Activated B cell treated with CpG ODN at 0.5 μM for 24 hours (primary cell): Measurements from ENCODE around the gene TSHZ2. TPM values are rescaled to one million over a fixed set of nuclear protein-coding genes. Genes with fewer than 3 reads are reported as not detected.

Experiments used
- ATAC-seq: fragments of 200-7000 bp; cut with Tn5 transposase; one replicate; pipeline ENCODE4 v1.10.0; 2021; ENCODE audit warnings: low read depth, mild to moderate bottlenecking, moderate library complexity
- CTCF ChIA-PET: fragments of 350-600 bp; sonication (Branson Sonifier 250); formaldehyde crosslinking; loops from one replicate; lab custom pipeline; 2021; ENCODE audit warnings: antibody characterized with exemption; lab: Charles Lee
- POLR2A ChIA-PET: fragments of 350-600 bp; sonication (Branson Sonifier 250); formaldehyde crosslinking; loops from one replicate; lab custom pipeline; 2021; ENCODE audit warnings: antibody characterized with exemption; lab: Charles Lee
- DNase-seq: peaks from one replicate; pipeline ENCODE4 v3.0.0; 2022
- H3K27ac Mint-ChIP-seq: one replicate; pipeline ENCODE4 v1.8.0; 2020; ENCODE audit warnings: mixed read lengths
- H3K27me3 Mint-ChIP-seq: one replicate; pipeline ENCODE4 v1.8.0; 2021; ENCODE audit warnings: mixed read lengths
- H3K36me3 Mint-ChIP-seq: one replicate; pipeline ENCODE4 v1.8.0; 2021; ENCODE audit warnings: low read depth, mixed read lengths
- H3K4me1 Mint-ChIP-seq: one replicate; pipeline ENCODE4 v1.8.0; 2021; ENCODE audit warnings: mixed read lengths
- H3K4me3 Mint-ChIP-seq: one replicate; pipeline ENCODE4 v1.8.0; 2020; ENCODE audit warnings: mild to moderate bottlenecking, mixed read lengths
- H3K9me3 Mint-ChIP-seq: one replicate; pipeline ENCODE4 v1.8.0; 2020; ENCODE audit warnings: mixed read lengths
- intact Hi-C: fragments of 100-400 bp; cut with micrococcal nuclease; formaldehyde crosslinking; loops from one replicate; pipeline ENCODE4 v1.15.1; 2024
- total RNA-seq: library from RNA; stranded (reverse); gene quantifications from 2 replicates; pipeline ENCODE4 v1.2.3, GENCODE V29; 2022
- TF ChIP-seq, protein P1 (sequence below): fragments of 200-600 bp; IDR thresholded peaks from one replicate; pipeline ENCODE4 v1.8.0; 2022; ENCODE audit warnings: antibody characterized with exemption, mild to moderate bottlenecking

Gene TSHZ2
- total RNA-seq, 1 donor from 2014 or later, result 1.7 TPM

DNA sequence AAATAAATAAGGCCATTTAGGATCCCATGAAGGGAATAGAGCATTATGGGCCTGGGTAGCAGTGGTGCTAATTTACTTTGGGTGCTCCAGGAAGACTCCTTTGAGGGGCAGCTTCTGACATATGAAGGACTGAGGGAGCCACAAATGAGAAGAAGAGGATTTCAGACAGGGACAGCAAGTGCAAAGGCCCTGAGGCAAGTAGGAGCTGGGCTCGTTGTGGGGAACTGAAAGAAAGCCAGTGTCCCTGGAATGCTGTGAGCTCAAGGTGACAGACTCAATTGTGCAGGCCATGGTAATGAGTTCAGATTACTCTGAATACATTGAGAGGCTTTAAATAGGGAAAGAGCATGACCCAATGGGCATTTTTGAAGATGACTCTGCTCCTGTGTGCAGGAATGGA lies 307.6 kb downstream of the TSHZ2 start:
- ATAC-seq (no peak), DNase-seq (no peak)
- intact Hi-C loops, result no loop called here
- Mint-ChIP-seq H3K27me3 (peaks cover 2% of the 10 kb centered on the region), H3K9me3 (no peaks in the 10 kb centered on the region), H3K27ac (no peak overlapping the region), H3K36me3 (no peaks in the 10 kb centered on the region), H3K4me3 (no peak overlapping the region), H3K4me1 (no peaks in the 10 kb centered on the region)
- ChIA-PET CTCF (no interaction called here), POLR2A (no interaction called here)
- TF ChIP-seq, protein P1, sequence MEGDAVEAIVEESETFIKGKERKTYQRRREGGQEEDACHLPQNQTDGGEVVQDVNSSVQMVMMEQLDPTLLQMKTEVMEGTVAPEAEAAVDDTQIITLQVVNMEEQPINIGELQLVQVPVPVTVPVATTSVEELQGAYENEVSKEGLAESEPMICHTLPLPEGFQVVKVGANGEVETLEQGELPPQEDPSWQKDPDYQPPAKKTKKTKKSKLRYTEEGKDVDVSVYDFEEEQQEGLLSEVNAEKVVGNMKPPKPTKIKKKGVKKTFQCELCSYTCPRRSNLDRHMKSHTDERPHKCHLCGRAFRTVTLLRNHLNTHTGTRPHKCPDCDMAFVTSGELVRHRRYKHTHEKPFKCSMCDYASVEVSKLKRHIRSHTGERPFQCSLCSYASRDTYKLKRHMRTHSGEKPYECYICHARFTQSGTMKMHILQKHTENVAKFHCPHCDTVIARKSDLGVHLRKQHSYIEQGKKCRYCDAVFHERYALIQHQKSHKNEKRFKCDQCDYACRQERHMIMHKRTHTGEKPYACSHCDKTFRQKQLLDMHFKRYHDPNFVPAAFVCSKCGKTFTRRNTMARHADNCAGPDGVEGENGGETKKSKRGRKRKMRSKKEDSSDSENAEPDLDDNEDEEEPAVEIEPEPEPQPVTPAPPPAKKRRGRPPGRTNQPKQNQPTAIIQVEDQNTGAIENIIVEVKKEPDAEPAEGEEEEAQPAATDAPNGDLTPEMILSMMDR, result no peak

GRCh38 chr20:53281557-53282117 lies 309.5 kb downstream of the TSHZ2 start:
- ATAC-seq (no peak), DNase-seq (no peak)
- Mint-ChIP-seq H3K9me3 (no peaks in the 10 kb centered on the region), H3K36me3 (no peaks in the 10 kb centered on the region), H3K27ac (no peak overlapping the region), H3K4me1 (no peaks in the 10 kb centered on the region), H3K27me3 (peaks cover 2% of the 10 kb centered on the region), H3K4me3 (no peak overlapping the region)
- ChIA-PET POLR2A (no interaction called here), CTCF (no interaction called here)
- intact Hi-C loops, result no loop called here
- TF ChIP-seq, protein P1, result no peak

DNA sequence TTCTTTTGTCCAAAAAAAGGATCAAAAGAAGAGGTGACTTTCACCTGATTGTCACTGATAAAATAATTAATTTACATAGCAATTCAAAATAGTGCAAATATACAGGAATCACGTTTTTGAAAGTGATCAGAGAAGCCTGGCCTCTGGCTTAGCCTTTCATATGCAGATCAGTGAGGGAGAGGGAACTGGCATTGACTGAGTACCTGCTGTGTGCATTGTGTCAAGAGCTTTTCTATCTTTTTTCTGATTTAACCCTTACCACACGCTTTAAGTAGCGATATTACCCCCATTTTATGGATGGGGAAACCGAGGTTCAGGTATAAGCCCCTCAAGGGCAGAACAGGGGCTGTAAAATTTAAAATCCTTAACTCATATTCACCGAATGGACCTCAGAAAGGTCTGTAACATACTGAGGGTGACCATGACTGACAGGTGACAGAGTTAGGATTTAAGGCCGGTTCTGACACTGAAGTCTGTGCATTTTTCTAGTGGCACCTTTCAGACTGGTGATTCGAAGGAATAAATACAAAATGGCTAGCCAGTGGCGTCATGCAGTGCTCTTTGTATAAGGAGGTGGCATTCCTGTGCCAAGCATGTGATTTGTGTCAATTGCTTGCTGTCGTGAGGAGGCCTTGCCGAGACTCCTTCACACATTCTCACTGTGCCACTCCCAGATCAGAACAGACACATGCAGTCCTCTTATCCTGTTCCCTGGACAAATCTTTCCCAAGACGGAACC lies 310.2 kb downstream of the TSHZ2 start:
- no peaks in the 10 kb centered on the region for H3K36me3 Mint-ChIP-seq

DNA sequence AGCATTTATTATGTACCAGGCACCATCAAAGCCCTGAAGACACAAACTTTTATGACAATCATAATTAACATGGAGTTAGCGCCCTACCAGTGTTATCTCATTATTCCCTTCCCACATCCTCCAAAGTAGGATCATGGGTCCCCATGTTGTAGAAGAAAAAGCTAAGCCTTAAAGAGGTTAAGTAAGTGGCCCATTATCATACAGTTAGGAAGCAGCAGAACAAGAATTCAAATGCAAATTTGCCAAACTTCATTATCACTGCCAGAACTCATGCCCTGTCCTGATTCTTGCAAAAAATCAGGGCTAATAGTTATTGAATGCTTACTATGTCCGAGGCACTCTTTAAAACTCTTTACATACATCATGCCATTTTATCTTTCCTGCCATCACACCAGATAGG lies 310.9 kb downstream of the TSHZ2 start:
- Mint-ChIP-seq H3K27me3 (peaks cover 2% of the 10 kb centered on the region), H3K4me3 (no peak overlapping the region), H3K9me3 (no peaks in the 10 kb centered on the region), H3K27ac (no peak overlapping the region), H3K4me1 (no peaks in the 10 kb centered on the region), H3K36me3 (no peaks in the 10 kb centered on the region)
- ChIA-PET POLR2A (no interaction called here), CTCF (no interaction called here)
- intact Hi-C loops, result no loop called here
- ATAC-seq (no peak), DNase-seq (no peak)
- TF ChIP-seq, protein P1, result no peak

More for the DNA sequence above, 310.2 kb downstream of the TSHZ2 start:
- Mint-ChIP-seq H3K9me3 (no peaks in the 10 kb centered on the region), H3K27ac (no peak overlapping the region), H3K4me1 (no peaks in the 10 kb centered on the region), H3K27me3 (peaks cover 2% of the 10 kb centered on the region), H3K4me3 (no peak overlapping the region)
- ATAC-seq (no peak), DNase-seq (no peak)
- ChIA-PET CTCF (no interaction called here), POLR2A (no interaction called here)
- TF ChIP-seq, protein P1, result no peak
- intact Hi-C loops, result no loop called here

DNA sequence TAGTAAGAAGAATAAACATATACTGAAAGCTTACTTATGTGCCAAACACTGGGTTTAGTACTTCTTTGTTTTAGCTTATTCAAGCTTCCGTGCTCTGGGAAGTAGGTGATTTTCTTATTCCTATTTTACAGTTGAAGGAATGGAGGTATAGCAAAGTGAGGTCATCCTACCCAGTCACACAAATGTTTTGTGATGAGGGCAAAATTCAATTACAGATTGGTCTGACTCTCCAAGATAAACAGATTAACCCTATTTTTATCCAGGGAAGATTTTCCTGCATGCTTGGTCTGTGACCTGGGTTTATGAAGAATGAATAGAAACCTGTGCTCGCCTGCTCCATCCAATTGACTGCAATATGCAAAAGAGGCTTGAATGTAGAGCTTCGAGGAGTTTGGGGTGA lies 311.4 kb downstream of the TSHZ2 start:
- no peak for ATAC-seq
- intact Hi-C loops, result no loop called here
- TF ChIP-seq, protein P1, result no peak
- no peaks in the 10 kb centered on the region for H3K4me1 Mint-ChIP-seq
- ChIA-PET POLR2A (no interaction called here), CTCF (no interaction called here)
- no peaks in the 10 kb centered on the region for H3K36me3 Mint-ChIP-seq
- no peak overlapping the region for H3K4me3 Mint-ChIP-seq
- DNase-seq, result no peak
- H3K27ac Mint-ChIP-seq, result no peak overlapping the region
- H3K27me3 Mint-ChIP-seq, result peaks cover 2% of the 10 kb centered on the region
- H3K9me3 Mint-ChIP-seq, result no peaks in the 10 kb centered on the region
